NB4 (cell line): ENCODE measurements around the gene ZBTB12.

Experiments
- DNase-seq: peaks from one replicate; pipeline ENCODE4 v3.0.0; 2010; ENCODE audit warnings: low read depth
- H3K4me3 ChIP-seq: one replicate; pipeline ENCODE4 v1.5.1; 2011; ENCODE audit warnings: mild to moderate bottlenecking, low read depth, low read length, moderate library complexity
- CTCF ChIP-seq: IDR thresholded peaks from one replicate; pipeline ENCODE4 v1.5.1; 2012; ENCODE audit warnings: low read depth, low read length
- MYC ChIP-seq: IDR thresholded peaks from 2 replicates; pipeline ENCODE4 v1.6.1; 2011; ENCODE audit warnings: low read depth, low read length
- POLR2A ChIP-seq: IDR thresholded peaks from 2 replicates; pipeline ENCODE4 v1.6.1; 2011; ENCODE audit warnings: mild to moderate bottlenecking; ENCODE audit not compliant: insufficient read length; ENCODE audit errors: extremely low read depth
- TF ChIP-seq, protein P1 (sequence below): IDR thresholded peaks from 2 replicates; pipeline ENCODE4 v1.6.1; 2011; ENCODE audit warnings: low read depth, low read length

ZBTB12 gene

GRCh38 chr6:31947070-31947675, 45.3 kb upstream of the ZBTB12 start:
- no peak for DNase-seq
- TF ChIP-seq MYC, result no peak
- TF ChIP-seq CTCF, result no peak
- no peak for TF ChIP-seq POLR2A
- TF ChIP-seq, protein P1, sequence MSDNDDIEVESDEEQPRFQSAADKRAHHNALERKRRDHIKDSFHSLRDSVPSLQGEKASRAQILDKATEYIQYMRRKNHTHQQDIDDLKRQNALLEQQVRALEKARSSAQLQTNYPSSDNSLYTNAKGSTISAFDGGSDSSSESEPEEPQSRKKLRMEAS, result no peak
- H3K4me3 ChIP-seq, result no peak overlapping the region

GRCh38 chr6:31946370-31946885, 44.5 kb upstream of the ZBTB12 start:
- TF ChIP-seq CTCF, result no peak
- TF ChIP-seq POLR2A, result no peak
- TF ChIP-seq MYC, result no peak
- TF ChIP-seq, protein P1, result no peak
- no peak overlapping the region for H3K4me3 ChIP-seq
- DNase-seq, result no peak

DNA sequence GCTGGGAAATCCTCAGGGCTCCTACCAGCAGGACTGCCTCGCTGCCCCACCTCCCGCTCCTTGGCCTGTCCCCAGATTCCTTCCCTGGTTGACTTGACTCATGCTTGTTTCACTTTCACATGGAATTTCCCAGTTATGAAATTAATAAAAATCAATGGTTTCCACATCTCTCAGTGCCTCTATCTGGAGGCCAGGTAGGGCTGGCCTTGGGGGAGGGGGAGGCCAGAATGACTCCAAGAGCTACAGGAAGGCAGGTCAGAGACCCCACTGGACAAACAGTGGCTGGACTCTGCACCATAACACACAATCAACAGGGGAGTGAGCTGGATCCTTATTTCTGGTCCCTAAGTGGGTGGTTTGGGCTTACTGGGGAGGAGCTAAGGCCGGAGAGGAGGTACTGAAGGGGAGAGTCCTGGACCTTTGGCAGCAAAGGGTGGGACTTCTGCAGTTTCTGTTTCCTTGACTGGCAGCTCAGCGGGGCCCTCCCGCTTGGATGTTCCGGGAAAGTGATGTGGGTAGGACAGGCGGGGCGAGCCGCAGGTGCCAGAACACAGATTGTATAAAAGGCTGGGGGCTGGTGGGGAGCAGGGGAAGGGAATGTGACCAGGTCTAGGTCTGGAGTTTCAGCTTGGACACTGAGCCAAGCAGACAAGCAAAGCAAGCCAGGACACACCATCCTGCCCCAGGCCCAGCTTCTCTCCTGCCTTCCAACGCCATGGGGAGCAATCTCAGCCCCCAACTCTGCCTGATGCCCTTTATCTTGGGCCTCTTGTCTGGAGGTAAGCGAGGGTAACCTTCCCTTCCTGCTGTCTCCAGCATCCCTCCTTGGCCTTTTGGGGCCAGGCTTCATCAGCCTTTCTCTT, 43.9 kb upstream of the ZBTB12 start, which contains the start of gene CFB:
Gene CFB, plus strand, starts transcription at position 589 of the 863 bp plus-strand sequence. Its CDS starts 127 bp downstream, at position 716.
- DNase-seq, result no peak
- TF ChIP-seq CTCF (no peak), MYC (no peak), POLR2A (no peak)
- TF ChIP-seq, protein P1, result no peak
- no peak within 1 kb of the TSS for H3K4me3 ChIP-seq

GRCh38 chr6:31945154-31945506, 43.2 kb upstream of the ZBTB12 start:
- no peak overlapping the region for H3K4me3 ChIP-seq
- no peak for TF ChIP-seq CTCF
- TF ChIP-seq, protein P1, result no peak
- no peak for TF ChIP-seq MYC
- no peak for TF ChIP-seq POLR2A
- no peak for DNase-seq

DNA sequence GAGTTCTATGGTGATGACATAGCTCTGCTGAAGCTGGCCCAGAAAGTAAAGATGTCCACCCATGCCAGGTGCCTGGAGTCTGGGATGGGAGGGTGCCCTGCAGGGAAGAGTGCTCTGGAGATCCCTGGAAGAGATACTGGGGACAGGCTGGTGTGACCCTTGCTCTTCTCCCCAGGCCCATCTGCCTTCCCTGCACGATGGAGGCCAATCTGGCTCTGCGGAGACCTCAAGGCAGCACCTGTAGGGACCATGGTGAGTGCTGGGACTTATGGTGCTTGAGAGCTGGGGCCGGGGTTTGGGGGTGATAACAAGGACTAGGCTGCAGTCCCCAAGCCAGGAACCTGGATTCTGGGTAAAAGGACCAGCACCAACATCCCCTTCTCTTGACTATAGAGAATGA, 41.9 kb upstream of the ZBTB12 start:
- no peak overlapping the region for H3K4me3 ChIP-seq
- TF ChIP-seq, protein P1, result no peak
- no peak for TF ChIP-seq CTCF
- no peak for TF ChIP-seq MYC
- TF ChIP-seq POLR2A, result no peak
- DNase-seq, result no peak
